ENCODE measurements around the gene KRT2. TPM values are rescaled to one million over a fixed set of nuclear protein-coding genes. Genes with fewer than 3 reads are reported as not detected.

Gene KRT2
- total and polyA plus RNA-seq, 4 donors: not detected

- Histone ChIP-seq H3K4me3 (ENCODE audit: low read depth in 1 of 3, low read length in 3 of 3) (no peak overlapping the region), H3K27ac (ENCODE audit: low read depth in 1 of 2, low read length in 2 of 2) (no peak overlapping the region), H3K9ac (ENCODE audit: low read depth in 1 of 2, low read length in 2 of 2) (no peak overlapping the region), H3K36me3 (ENCODE audit: control insufficient read depth in 4 of 4, insufficient read depth in 3 of 4, low read depth in 1 of 4, low read length in 3 of 4) (no peaks in the 10 kb centered on the region), H3K27me3 (ENCODE audit: control insufficient read depth in 4 of 4, insufficient read depth in 4 of 4, low read length in 3 of 4) (no peaks in the 10 kb centered on the region), H3K4me1 (ENCODE audit: control insufficient read depth in 4 of 4, insufficient read depth in 4 of 4, low read length in 3 of 4) (no peaks in the 10 kb centered on the region), H3K9me3 (ENCODE audit: control insufficient read depth in 4 of 4, low read length in 3 of 4) (no peaks in the 10 kb centered on the region)
- WGBS: 95% methylated on average over 3 of the region's 3 CpGs
- DNase-seq (ENCODE audit: low spot score): no peak
- TF ChIP-seq FOXA2 (IDR thresholded peaks at IDR 0.05) (no peak), HNF4G (IDR thresholded peaks at IDR 0.05) (no peak), RXRA (IDR thresholded peaks at IDR 0.05) (no peak), JUND (IDR thresholded peaks at IDR 0.05) (no peak), RAD21 (IDR thresholded peaks at IDR 0.05) (no peak), TAF1 (conservative IDR thresholded peaks at IDR 0.05) (no peak), YY1 (IDR thresholded peaks at IDR 0.05) (no peak), SP1 (IDR thresholded peaks at IDR 0.05) (no peak), HNF4A (conservative IDR thresholded peaks at IDR 0.05) (no peak), NR2F2 (IDR thresholded peaks at IDR 0.05) (no peak), EGR1 (IDR thresholded peaks at IDR 0.05; ENCODE audit: low read depth in 2 of 2) (no peak), GABPA (IDR thresholded peaks at IDR 0.05 in 1 of 2, conservative IDR thresholded peaks at IDR 0.05 in 1 of 2) (no peak), ZBTB33 (IDR thresholded peaks at IDR 0.05) (no peak), FOXA1 (IDR thresholded peaks at IDR 0.05) (no peak)
- TF ChIP-seq, protein P1, sequence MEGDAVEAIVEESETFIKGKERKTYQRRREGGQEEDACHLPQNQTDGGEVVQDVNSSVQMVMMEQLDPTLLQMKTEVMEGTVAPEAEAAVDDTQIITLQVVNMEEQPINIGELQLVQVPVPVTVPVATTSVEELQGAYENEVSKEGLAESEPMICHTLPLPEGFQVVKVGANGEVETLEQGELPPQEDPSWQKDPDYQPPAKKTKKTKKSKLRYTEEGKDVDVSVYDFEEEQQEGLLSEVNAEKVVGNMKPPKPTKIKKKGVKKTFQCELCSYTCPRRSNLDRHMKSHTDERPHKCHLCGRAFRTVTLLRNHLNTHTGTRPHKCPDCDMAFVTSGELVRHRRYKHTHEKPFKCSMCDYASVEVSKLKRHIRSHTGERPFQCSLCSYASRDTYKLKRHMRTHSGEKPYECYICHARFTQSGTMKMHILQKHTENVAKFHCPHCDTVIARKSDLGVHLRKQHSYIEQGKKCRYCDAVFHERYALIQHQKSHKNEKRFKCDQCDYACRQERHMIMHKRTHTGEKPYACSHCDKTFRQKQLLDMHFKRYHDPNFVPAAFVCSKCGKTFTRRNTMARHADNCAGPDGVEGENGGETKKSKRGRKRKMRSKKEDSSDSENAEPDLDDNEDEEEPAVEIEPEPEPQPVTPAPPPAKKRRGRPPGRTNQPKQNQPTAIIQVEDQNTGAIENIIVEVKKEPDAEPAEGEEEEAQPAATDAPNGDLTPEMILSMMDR (IDR thresholded peaks at IDR 0.05; ENCODE audit: low read depth, low read length, missing input control): no peak
- TF ChIP-seq, protein P2, sequence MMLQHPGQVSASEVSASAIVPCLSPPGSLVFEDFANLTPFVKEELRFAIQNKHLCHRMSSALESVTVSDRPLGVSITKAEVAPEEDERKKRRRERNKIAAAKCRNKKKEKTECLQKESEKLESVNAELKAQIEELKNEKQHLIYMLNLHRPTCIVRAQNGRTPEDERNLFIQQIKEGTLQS (IDR thresholded peaks at IDR 0.05): no peak
- TF ChIP-seq, protein P3, sequence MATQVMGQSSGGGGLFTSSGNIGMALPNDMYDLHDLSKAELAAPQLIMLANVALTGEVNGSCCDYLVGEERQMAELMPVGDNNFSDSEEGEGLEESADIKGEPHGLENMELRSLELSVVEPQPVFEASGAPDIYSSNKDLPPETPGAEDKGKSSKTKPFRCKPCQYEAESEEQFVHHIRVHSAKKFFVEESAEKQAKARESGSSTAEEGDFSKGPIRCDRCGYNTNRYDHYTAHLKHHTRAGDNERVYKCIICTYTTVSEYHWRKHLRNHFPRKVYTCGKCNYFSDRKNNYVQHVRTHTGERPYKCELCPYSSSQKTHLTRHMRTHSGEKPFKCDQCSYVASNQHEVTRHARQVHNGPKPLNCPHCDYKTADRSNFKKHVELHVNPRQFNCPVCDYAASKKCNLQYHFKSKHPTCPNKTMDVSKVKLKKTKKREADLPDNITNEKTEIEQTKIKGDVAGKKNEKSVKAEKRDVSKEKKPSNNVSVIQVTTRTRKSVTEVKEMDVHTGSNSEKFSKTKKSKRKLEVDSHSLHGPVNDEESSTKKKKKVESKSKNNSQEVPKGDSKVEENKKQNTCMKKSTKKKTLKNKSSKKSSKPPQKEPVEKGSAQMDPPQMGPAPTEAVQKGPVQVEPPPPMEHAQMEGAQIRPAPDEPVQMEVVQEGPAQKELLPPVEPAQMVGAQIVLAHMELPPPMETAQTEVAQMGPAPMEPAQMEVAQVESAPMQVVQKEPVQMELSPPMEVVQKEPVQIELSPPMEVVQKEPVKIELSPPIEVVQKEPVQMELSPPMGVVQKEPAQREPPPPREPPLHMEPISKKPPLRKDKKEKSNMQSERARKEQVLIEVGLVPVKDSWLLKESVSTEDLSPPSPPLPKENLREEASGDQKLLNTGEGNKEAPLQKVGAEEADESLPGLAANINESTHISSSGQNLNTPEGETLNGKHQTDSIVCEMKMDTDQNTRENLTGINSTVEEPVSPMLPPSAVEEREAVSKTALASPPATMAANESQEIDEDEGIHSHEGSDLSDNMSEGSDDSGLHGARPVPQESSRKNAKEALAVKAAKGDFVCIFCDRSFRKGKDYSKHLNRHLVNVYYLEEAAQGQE (IDR thresholded peaks at IDR 0.05): no peak
- TF ChIP-seq, protein P4, sequence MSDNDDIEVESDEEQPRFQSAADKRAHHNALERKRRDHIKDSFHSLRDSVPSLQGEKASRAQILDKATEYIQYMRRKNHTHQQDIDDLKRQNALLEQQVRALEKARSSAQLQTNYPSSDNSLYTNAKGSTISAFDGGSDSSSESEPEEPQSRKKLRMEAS (IDR thresholded peaks at IDR 0.05): no peak
These were observed 9.7 kb upstream of the KRT2 start for GRCh38 chr12:52661668-52662067.

Measured in liver (tissue), 9 donors.